ENCODE results near the gene OBP2A. TPM values are rescaled to one million over a fixed set of nuclear protein-coding genes. Genes with fewer than 3 reads are reported as not detected.

The OBP2A gene
- total RNA-seq, 1 experiment from 2014 or later = not detected

DNA sequence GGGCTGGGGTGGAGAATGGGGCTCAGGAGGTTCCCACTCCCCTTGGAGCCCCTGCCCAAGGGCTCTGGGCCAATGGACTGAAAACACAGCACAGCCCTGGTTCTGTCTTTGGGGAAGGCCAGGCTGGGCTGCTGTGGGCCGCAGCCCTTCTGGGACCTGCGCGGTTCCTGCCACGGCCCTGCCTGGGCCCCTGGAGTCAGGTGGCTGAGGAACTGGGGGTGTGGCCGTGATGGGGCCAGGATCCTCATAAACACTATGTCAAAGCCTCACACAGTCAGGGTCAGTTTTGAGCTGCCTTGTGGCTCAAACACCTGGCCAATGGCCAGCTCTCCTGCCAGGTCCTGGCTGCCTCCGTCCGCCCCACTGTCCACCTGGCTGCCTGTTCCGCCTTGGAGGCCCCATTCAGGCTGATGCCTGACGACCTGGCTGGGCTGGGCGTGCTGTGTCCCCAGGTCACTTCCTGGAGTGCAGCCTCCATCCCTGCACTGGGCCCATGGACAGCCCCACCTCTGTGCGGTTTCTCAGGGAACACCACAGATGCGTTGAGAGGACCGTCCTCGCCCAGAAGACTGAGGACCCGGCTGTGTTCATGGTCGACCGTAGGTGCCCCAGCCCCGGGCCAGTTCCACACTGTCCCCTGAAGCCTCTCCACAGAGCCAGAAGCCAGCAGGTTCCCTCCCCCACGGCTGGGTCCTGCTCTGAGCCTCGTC lies 43.1 kb downstream of the OBP2A start:
- DNase-seq (ENCODE audit: low read depth, low spot score) (no peak), ATAC-seq (no peak)
- H3K79me2 ChIP-seq (ENCODE audit: insufficient read depth, low read length) = no peaks in the 10 kb centered on the region
- H3K4me1 ChIP-seq (ENCODE audit: control insufficient read depth in 1 of 2, insufficient read depth in 2 of 2, low read length in 2 of 2) = no peaks in the 10 kb centered on the region
- H2AFZ ChIP-seq (ENCODE audit: low read depth, low read length, poor library complexity, severe bottlenecking) = no peak overlapping the region
- TF ChIP-seq, protein P1, sequence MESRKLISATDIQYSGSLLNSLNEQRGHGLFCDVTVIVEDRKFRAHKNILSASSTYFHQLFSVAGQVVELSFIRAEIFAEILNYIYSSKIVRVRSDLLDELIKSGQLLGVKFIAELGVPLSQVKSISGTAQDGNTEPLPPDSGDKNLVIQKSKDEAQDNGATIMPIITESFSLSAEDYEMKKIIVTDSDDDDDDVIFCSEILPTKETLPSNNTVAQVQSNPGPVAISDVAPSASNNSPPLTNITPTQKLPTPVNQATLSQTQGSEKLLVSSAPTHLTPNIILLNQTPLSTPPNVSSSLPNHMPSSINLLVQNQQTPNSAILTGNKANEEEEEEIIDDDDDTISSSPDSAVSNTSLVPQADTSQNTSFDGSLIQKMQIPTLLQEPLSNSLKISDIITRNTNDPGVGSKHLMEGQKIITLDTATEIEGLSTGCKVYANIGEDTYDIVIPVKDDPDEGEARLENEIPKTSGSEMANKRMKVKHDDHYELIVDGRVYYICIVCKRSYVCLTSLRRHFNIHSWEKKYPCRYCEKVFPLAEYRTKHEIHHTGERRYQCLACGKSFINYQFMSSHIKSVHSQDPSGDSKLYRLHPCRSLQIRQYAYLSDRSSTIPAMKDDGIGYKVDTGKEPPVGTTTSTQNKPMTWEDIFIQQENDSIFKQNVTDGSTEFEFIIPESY (IDR thresholded peaks at IDR 0.05; ENCODE audit: extremely low read depth, insufficient replicate concordance, low read length) = no peak
- TF ChIP-seq, protein P2, sequence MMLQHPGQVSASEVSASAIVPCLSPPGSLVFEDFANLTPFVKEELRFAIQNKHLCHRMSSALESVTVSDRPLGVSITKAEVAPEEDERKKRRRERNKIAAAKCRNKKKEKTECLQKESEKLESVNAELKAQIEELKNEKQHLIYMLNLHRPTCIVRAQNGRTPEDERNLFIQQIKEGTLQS (IDR thresholded peaks at IDR 0.05) = no peak
- no peak for TF ChIP-seq YY1 (IDR thresholded peaks at IDR 0.05; ENCODE audit: extremely low read depth, insufficient replicate concordance, low read depth, low read length)
- no peak for TF ChIP-seq POLR2AphosphoS5 (IDR thresholded peaks at IDR 0.05; ENCODE audit: low read depth, low read length)
- no peak for TF ChIP-seq SIN3A (IDR thresholded peaks at IDR 0.05; ENCODE audit: low read depth)
- no peak for TF ChIP-seq JUND (IDR thresholded peaks at IDR 0.05)
- no peak for TF ChIP-seq ELF1 (IDR thresholded peaks at IDR 0.05; ENCODE audit: borderline replicate concordance, low read depth)
- TF ChIP-seq, protein P3, sequence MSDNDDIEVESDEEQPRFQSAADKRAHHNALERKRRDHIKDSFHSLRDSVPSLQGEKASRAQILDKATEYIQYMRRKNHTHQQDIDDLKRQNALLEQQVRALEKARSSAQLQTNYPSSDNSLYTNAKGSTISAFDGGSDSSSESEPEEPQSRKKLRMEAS (IDR thresholded peaks at IDR 0.05) = no peak
- TF ChIP-seq EZH2 (IDR thresholded peaks at IDR 0.05) = no peak
- TF ChIP-seq, protein P4, sequence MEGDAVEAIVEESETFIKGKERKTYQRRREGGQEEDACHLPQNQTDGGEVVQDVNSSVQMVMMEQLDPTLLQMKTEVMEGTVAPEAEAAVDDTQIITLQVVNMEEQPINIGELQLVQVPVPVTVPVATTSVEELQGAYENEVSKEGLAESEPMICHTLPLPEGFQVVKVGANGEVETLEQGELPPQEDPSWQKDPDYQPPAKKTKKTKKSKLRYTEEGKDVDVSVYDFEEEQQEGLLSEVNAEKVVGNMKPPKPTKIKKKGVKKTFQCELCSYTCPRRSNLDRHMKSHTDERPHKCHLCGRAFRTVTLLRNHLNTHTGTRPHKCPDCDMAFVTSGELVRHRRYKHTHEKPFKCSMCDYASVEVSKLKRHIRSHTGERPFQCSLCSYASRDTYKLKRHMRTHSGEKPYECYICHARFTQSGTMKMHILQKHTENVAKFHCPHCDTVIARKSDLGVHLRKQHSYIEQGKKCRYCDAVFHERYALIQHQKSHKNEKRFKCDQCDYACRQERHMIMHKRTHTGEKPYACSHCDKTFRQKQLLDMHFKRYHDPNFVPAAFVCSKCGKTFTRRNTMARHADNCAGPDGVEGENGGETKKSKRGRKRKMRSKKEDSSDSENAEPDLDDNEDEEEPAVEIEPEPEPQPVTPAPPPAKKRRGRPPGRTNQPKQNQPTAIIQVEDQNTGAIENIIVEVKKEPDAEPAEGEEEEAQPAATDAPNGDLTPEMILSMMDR (IDR thresholded peaks at IDR 0.05 in 2 of 3, conservative IDR thresholded peaks at IDR 0.05 in 1 of 3; ENCODE audit: borderline replicate concordance in 1 of 3, insufficient read depth in 1 of 3, low read depth in 2 of 3, low read length in 2 of 3) = no peak
- TF ChIP-seq, protein P5, sequence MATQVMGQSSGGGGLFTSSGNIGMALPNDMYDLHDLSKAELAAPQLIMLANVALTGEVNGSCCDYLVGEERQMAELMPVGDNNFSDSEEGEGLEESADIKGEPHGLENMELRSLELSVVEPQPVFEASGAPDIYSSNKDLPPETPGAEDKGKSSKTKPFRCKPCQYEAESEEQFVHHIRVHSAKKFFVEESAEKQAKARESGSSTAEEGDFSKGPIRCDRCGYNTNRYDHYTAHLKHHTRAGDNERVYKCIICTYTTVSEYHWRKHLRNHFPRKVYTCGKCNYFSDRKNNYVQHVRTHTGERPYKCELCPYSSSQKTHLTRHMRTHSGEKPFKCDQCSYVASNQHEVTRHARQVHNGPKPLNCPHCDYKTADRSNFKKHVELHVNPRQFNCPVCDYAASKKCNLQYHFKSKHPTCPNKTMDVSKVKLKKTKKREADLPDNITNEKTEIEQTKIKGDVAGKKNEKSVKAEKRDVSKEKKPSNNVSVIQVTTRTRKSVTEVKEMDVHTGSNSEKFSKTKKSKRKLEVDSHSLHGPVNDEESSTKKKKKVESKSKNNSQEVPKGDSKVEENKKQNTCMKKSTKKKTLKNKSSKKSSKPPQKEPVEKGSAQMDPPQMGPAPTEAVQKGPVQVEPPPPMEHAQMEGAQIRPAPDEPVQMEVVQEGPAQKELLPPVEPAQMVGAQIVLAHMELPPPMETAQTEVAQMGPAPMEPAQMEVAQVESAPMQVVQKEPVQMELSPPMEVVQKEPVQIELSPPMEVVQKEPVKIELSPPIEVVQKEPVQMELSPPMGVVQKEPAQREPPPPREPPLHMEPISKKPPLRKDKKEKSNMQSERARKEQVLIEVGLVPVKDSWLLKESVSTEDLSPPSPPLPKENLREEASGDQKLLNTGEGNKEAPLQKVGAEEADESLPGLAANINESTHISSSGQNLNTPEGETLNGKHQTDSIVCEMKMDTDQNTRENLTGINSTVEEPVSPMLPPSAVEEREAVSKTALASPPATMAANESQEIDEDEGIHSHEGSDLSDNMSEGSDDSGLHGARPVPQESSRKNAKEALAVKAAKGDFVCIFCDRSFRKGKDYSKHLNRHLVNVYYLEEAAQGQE (IDR thresholded peaks at IDR 0.05; ENCODE audit: low read depth) = no peak
- TF ChIP-seq SP1 (IDR thresholded peaks at IDR 0.05; ENCODE audit: low read depth) = no peak
- TF ChIP-seq CEBPB (IDR thresholded peaks at IDR 0.05; ENCODE audit: low read depth) = no peak
- no peak for TF ChIP-seq TCF7L2 (IDR thresholded peaks at IDR 0.05; ENCODE audit: borderline replicate concordance, extremely low read depth, insufficient read depth, insufficient read length)
- no peak for TF ChIP-seq RAD21 (IDR thresholded peaks at IDR 0.05; ENCODE audit: low read depth)
- TF ChIP-seq CBX3 (IDR thresholded peaks at IDR 0.05; ENCODE audit: low read depth) = no peak
- TF ChIP-seq EGR1 (IDR thresholded peaks at IDR 0.05; ENCODE audit: low read depth) = no peak
- H3K27ac ChIP-seq (ENCODE audit: low read depth, low read length) = no peak overlapping the region
- no peaks in the 10 kb centered on the region for H3K27me3 ChIP-seq (ENCODE audit: insufficient read depth, low read length)
- no peak overlapping the region for H3K4me2 ChIP-seq (ENCODE audit: low read length)
- H3K4me3 ChIP-seq (replicated peaks in 1 of 2; ENCODE audit: low read depth in 1 of 2, low read length in 2 of 2) = no peak overlapping the region
- no peak overlapping the region for H3K9ac ChIP-seq (ENCODE audit: low read length)
- no peaks in the 10 kb centered on the region for H3K9me3 ChIP-seq (ENCODE audit: control insufficient read depth in 1 of 2, insufficient read depth in 1 of 2, low read depth in 1 of 2, low read length in 2 of 2)
- no TSS peak for BruUV-seq (replicated peaks)
- ChIA-PET CTCF (interaction anchor here (0.9 kb wide), 1 partner anchor 15 kb away, joined by 3 read pairs; no protein-coding TSS in a partner anchor), POLR2A (no interaction called here), RAD21 (ENCODE audit: low non-redundant PET in 1 of 2, low total read pairs in 2 of 2, uncharacterized antibody in 2 of 2, unreplicated experiment in 2 of 2) (no interaction called here)
- no peaks in the 10 kb centered on the region for H3K36me3 ChIP-seq (ENCODE audit: control insufficient read depth in 1 of 2, insufficient read depth in 2 of 2, low read length in 2 of 2)
- intact Hi-C loops (cut with micrococcal nuclease) = no loop called here
- no peaks in the 10 kb centered on the region for H3K9me2 ChIP-seq (ENCODE audit: insufficient read depth)
- H4K20me1 ChIP-seq (ENCODE audit: insufficient read depth) = no peaks in the 10 kb centered on the region
